ENCODE data around the gene C19orf44.
"Not testable (repeated sequence)": the region's sequence is repeated elsewhere in the genome, so short reads cannot be mapped to it uniquely, and the experiment has no call there.

Gene C19orf44

GRCh38 chr19:16495982-16496612 lies at the start of gene C19orf44, which contains the start of gene CALR3:
Gene C19orf44, plus strand, starts transcription at chr19:16496394. Its CDS starts 4,399 bp downstream, at chr19:16500793.
Gene CALR3, minus strand, starts transcription at chr19:16496167. Its CDS starts 38 bp downstream, at chr19:16496129.
- DNase-seq, result peak; percentile 95

GRCh38 chr19:16446724-16447368 lies 49.3 kb upstream of the C19orf44 start:
- peak; percentile 54 for DNase-seq

- DNase-seq, result not testable (repeated sequence)
Observed at GRCh38 chr19:16448872-16449271, 47.3 kb upstream of the C19orf44 start.

- DNase-seq, result peak; percentile 37
Observed at GRCh38 chr19:16449330-16449961, 46.7 kb upstream of the C19orf44 start.

GRCh38 chr19:16452325-16452724 lies 43.9 kb upstream of the C19orf44 start:
- no peak for DNase-seq

- no peak for DNase-seq
Observed at GRCh38 chr19:16454351-16454918, 41.8 kb upstream of the C19orf44 start.

GRCh38 chr19:16455489-16455888 lies 40.7 kb upstream of the C19orf44 start:
- DNase-seq, result no peak

- DNase-seq, result no peak
Observed at GRCh38 chr19:16456652-16457194, 39.5 kb upstream of the C19orf44 start.

- no peak for DNase-seq
Observed at GRCh38 chr19:16457195-16457953, 38.8 kb upstream of the C19orf44 start.

- DNase-seq, result no peak
Observed at GRCh38 chr19:16457954-16458331, 38.3 kb upstream of the C19orf44 start.

GRCh38 chr19:16458391-16459341 lies 37.5 kb upstream of the C19orf44 start:
- DNase-seq, result no peak

GRCh38 chr19:16459680-16460079 lies 36.5 kb upstream of the C19orf44 start:
- DNase-seq, result no peak

GRCh38 chr19:16460454-16460853 lies 35.7 kb upstream of the C19orf44 start:
- DNase-seq, result no peak

GRCh38 chr19:16461630-16462051 lies 34.6 kb upstream of the C19orf44 start:
- DNase-seq, result no peak

GRCh38 chr19:16462757-16463250 lies 33.4 kb upstream of the C19orf44 start:
- no peak for DNase-seq

GRCh38 chr19:16463341-16463990 lies 32.7 kb upstream of the C19orf44 start:
- no peak for DNase-seq

- no peak for DNase-seq
Observed at GRCh38 chr19:16463991-16464575, 32.1 kb upstream of the C19orf44 start.

- no peak for DNase-seq
Observed at GRCh38 chr19:16465239-16465638, 31.0 kb upstream of the C19orf44 start.

GRCh38 chr19:16466802-16467427 lies 29.3 kb upstream of the C19orf44 start:
- DNase-seq, result not testable (repeated sequence)

GRCh38 chr19:16467581-16467980 lies 28.6 kb upstream of the C19orf44 start:
- no peak for DNase-seq

All from activated gamma-delta T cell treated with Interleukin-2 at 50 U/mL for 16 hours (primary cell).